T1000 (cell line): ENCODE data around the gene MUC5B.

Experiments used
- DNase-seq: peaks from one replicate; lab custom pipeline; 2025; ENCODE audit warnings: mixed read lengths; lab: John Stamatoyannopoulos, UW

MUC5B gene

DNA sequence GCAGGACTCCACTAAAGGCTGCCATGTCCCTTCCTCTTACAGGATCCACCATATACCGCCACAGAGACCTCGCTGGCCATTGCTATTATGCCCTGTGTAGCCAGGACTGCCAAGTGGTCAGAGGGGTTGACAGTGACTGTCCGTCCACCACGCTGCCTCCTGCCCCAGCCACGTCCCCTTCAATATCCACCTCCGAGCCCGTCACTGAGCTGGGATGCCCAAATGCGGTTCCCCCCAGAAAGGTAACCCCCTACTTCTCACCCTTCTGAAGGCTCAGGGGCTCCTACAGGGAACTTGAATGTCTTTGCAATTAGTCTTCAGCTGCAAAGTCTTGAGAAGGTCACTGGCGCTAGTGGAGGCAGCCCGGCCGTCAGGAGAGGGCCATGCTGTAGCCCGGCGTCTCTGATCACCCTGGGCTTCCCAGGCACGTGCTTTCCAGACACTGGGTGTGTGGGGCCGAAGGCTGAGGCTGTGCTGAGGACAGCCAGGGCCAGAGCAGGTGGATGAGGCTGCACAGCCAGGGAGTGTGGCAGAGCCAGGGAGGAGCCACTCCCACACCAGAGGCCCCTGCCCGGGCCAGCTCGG is 30.0 kb upstream of the MUC5B start:
- no peak for DNase-seq

DNA sequence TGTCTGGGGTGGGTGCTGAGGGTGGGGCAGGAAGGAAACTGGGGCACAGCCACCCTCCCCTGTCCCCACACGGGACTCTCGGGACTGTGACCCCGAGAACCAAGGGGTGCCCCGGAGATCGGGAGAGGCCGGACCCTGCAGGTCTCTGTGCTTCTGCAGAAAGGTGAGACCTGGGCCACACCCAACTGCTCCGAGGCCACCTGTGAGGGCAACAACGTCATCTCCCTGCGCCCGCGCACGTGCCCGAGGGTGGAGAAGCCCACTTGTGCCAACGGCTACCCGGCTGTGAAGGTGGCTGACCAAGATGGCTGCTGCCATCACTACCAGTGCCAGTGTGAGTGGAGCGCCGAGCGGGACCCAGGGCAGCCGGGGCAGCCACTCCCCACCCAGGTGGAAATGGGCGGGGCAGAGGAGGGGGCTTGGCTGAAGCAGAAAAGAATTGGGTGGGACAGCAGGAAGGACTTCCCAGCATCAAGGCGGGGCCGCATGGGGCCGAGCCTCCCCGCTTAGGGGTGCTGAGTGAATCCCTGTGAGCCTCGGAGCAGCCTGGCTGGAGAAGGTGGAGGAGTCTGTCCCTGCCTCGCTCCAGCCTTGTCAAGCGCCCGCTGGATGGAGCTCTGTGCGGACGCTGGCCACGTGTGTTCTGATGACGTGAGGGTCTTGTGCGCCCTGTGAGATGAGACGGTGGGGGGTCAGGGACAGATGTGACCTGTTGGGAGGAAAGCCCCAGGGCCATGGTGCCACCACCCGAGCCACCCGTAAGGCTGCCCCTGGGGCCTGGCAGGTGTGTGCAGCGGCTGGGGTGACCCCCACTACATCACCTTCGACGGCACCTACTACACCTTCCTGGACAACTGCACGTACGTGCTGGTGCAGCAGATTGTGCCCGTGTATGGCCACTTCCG is 29.3 kb upstream of the MUC5B start:
- no peak for DNase-seq

DNA sequence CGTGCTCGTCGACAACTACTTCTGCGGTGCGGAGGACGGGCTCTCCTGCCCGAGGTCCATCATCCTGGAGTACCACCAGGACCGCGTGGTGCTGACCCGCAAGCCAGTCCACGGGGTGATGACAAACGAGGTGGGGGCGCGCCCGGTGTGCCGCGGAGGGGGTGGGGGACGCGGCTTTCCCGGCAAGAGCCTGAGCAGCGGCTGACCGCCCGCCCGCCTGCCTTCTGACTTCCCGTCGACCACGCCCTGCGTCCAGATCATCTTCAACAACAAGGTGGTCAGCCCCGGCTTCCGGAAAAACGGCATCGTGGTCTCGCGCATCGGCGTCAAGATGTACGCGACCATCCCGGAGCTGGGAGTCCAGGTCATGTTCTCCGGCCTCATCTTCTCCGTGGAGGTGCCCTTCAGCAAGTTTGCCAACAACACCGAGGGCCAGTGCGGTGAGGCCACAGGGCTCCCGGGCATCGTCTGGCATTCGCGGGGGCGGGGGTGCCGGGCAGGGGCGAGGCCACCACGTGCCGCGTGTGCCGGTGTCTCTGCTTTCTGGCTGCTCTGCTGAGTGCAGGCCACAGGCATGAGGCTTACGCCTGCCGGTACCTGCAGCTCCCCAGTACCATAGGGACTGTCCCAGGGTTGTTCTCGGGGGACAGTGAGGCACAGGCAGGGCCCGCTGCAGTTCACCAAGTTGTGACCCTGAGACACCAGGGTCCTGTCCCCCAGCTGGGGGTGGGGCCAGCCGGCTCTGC is 28.5 kb upstream of the MUC5B start:
- no peak for DNase-seq

DNA sequence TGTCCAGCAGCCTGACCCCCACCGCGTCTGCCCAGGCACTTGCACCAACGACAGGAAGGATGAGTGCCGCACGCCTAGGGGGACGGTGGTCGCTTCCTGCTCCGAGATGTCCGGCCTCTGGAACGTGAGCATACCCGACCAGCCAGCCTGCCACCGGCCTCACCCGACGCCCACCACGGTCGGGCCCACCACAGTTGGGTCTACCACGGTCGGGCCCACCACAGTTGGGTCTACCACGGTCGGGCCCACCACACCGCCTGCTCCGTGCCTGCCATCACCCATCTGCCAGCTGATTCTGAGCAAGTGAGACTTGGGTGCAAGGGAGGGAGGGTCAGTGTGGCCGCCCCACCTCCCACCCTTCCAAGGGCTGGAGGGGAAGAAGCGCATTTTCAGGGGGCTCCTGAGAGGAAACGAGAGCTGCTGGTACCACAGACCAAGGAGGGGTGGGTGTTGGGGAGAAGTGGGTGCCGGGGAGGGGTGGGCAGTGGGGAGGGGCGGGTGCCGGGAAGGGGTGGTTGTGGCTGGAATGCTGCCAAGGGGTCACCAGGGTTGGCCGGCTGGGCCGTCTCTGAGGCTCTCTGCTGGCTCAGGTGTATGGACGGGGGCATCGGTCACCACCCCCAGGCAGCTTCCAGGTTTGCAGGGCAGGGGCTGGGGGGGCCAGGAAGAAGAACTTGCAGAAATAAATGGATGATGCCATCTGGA is 27.7 kb upstream of the MUC5B start:
- no peak for DNase-seq

DNA sequence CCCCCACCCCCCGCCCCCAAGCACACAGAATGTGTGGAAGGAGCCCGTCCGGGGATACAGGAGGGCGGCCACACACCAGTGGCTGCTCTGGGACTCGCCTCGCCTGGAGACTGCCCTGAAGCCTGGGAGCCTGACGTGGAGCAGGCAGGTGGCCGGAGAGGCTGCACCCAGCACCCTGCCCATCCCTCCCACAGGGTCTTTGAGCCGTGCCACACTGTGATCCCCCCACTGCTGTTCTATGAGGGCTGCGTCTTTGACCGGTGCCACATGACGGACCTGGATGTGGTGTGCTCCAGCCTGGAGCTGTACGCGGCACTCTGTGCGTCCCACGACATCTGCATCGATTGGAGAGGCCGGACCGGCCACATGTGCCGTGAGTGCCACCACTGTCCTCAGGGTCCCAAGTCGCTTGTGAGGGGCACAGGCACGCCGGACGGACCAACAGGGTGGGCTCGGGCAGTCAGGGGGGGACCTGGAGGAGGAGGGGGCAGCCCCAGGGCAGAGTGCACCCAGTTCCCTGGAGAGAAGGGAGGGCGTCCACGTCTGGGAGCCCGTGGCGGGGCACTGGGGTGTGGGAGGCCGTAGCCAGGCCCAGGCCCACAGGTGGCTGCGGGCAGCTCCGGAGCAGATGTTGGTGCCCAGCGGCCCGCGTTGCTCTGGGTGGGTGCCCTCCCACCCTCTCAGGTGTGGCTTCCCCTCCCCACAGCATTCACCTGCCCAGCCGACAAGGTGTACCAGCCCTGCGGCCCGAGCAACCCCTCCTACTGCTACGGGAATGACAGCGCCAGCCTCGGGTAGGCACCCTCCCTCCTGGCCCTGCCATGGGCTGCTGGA is 27.0 kb upstream of the MUC5B start:
- no peak for DNase-seq

DNA sequence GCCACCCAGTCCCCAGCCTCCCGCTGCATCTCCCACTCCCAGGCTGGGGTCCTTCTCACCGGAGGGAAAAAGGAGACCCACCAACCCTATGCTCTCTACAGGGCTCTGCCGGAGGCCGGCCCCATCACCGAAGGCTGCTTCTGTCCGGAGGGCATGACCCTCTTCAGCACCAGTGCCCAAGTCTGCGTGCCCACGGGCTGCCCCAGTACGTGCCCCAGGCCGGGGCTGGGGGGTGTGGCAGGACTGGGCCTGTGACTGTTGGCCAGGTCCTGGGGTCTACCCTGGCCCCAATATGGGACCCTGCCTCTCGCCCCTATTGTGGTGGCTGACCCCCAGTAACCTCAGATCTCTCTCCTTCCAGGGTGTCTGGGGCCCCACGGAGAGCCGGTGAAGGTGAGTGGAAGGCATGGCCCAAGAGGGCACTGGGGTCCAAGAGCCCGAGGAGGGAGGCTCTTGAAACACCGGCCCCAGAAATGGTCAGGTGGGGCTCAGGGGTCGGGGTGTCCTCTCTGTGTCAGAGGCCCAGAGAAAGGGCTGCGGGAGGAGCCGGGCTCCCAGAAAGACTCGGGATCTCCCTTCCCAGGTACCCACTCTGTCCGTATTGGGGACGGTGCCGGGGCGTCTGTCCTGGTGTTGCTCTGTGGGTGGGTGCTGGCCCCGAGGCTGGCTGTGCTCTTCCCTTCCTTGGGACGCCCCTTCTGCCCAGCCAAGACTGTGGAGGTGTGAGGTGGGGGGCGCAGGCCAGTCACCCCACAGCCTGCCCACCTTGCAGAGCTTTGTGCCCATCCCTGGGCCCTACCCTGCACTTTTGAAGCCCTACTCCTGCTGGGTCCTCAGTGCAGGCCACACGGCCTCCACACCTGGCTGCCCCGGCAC is 26.1 kb upstream of the MUC5B start:
- no peak for DNase-seq

DNA sequence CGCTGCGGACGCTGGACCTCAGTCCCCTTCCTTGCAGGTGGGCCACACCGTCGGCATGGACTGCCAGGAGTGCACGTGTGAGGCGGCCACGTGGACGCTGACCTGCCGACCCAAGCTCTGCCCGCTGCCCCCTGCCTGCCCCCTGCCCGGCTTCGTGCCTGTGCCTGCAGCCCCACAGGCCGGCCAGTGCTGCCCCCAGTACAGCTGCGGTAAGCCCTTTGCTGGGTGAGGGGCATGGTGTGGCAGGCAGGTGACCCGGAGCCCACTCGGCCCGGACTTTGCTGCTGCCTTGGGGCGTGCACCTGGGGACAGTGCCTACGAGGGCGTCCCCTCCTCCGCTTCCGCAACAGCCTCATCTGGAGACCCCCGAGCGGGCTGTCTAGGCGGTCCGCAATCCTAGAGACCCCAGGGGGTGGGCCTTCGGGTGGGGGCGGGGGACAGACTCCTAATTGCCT is 25.4 kb upstream of the MUC5B start:
- no peak for DNase-seq

DNA sequence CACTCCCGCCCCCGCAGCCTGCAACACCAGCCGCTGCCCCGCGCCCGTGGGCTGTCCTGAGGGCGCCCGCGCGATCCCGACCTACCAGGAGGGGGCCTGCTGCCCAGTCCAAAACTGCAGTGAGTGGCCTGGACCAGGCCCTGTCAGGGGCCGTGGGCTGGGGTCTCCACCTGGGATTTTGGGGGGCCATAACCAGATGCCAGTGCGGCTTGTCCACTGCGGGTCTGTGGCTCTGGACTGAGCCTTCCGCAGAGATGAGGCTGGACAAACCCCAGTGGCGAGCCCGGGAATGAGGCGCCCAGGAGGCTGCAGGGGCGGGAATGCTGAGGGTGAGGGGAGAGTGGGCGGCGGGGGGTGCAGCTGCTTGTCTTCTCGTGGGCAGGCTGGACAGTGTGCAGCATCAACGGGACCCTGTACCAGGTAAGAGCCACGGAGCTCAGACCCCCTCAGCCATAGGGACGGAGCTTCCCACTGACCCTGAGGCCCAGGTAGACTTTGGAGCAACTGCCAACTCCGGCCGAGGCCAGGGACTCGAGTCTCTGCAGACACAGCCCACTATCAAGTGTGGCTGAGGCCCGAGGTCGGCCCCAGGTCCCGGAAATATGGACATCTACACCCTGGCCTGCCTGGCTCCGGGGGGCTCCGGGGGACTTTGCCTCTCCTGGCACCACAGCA is 24.8 kb upstream of the MUC5B start:
- DNase-seq: no peak

DNA sequence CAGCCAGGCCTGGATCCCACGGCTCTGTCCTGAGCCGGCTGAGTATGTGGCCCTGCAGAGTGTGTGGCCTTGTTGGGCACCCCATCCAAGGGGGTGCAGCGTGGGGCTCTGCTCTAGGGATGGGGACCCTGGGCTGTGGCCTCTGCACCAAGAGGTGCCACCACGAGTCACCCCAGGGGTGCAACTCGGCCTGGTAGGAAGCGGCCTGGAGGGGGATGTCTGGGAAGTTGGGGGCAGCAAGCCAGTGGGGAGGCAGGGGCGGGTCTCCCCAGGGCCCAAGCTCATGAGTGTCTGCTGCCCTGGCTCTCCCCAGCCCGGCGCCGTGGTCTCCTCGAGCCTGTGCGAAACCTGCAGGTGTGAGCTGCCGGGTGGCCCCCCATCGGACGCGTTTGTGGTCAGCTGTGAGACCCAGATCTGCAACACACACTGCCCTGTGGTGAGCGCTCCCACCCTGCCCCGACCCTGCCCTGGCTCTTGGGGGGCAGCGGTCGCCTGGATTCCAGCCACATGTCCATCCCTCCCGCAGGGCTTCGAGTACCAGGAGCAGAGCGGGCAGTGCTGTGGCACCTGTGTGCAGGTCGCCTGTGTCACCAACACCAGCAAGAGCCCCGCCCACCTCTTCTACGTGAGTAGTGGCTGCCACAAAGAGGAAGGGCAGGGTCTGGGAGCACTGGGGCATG is 24.2 kb upstream of the MUC5B start:
- DNase-seq: no peak

DNA sequence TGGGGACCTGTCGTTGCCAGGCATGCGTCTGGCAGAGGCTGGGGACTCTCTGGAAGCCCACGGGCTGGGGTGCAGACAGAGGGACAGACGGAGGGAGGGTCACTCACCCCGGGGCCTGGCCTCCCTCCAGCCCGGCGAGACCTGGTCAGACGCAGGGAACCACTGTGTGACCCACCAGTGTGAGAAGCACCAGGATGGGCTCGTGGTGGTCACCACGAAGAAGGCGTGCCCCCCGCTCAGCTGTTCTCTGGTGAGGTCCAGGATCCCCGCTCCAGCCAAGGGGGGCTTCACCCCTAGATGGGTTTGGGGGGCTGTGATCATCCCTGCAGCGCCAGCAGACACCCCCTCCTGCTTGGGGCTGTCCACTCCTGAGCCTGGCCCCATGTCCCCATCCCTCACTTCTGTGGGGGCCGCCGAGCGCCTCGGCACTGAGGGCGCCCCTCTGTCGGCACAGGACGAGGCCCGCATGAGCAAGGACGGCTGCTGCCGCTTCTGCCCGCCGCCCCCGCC is 23.6 kb upstream of the MUC5B start:
- DNase-seq: no peak

DNA sequence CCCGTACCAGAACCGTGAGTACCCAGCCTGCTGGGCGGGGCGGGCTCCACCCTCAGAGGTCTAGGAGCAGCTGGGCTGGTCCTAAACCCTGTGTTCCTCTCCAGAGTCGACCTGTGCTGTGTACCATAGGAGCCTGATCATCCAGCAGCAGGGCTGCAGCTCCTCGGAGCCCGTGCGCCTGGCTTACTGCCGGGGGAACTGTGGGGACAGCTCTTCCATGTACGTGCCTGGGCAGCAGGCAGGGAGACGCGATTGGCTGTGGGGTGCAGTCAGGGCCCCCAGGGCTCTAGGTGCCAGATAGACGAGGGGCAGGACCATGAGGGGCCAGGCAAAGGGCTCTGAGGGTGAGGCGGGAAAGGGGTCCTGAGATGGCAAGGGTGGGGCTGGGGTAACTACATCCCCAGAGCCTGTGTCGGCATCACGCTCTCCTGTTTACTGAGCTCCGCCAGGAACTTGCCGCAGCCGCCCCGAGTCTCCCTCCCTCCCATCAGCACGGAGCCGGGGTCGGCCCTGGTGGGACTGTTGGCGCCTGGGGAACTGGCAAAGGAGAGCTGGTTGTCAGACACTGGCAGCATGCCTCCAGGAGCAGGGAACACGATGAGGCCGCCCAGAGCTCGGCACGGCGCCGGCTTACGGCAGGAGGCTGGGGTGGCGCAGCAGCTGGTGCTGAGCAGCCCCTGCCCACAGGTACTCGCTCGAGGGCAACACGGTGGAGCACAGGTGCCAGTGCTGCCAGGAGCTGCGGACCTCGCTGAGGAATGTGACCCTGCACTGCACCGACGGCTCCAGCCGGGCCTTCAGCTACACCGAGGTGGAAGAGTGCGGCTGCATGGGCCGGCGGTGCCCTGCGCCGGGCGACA is 22.9 kb upstream of the MUC5B start:
- DNase-seq: no peak

DNA sequence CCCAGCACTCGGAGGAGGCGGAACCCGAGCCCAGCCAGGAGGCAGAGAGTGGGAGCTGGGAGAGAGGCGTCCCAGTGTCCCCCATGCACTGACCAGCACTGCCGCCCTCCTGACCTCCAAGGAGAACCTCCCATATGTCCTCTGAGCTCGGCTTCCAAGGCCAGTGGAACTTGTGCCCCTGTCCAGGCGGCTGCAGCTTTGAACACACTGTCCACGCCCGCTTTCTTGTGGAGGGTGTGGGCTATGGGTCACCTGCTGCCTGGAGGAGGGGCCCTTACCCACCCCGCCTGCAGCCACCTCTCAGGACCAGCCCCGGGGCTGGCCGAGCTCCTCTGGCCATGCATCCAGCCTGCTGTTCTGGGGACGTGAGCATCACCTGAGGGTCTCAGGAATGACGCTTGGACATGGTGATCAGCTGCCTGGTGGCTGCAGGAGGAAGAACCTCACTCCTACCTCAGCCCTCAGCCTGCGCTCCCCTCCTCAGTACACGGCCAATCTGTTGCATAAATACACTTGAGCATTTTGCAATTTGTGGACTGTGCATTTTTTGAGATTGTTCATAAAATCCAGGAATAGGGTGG is 22.2 kb upstream of the MUC5B start:
- no peak for DNase-seq

DNA sequence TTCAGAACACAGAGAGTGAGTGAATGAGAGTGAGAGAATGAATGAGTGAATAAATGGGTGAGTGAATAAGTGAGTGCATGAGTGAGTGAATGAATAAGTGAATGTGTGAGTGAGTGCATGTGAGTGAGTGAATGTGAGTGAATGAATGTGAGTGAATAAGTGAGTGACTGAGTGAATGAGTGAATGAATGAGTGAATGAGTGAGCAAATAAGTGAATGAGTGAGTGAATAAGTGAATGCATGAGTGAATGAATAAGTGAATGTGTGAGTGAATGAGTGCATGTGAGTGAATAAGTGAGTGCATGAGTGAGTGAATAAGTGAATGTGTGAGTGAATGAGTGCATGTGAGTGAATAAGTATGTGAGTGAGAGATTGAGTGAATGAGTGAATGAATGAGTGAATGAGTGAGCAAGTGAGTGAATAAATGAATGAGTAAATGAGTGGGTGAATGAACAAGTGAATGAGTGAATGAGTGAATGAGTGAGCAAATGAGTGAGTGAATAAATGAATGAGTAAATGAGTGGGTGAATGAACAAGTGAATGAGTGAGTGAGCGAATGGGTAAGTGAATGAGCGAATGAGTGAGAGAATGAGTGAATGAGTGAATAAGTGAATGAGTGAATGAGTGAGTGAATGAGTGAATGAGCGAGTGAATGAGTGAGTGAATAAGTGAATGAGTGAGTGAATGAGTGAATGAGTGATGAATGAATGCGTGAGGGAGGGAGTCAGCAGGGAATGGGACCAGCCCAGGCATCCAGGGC is 21.3 kb upstream of the MUC5B start:
- DNase-seq: no peak

DNA sequence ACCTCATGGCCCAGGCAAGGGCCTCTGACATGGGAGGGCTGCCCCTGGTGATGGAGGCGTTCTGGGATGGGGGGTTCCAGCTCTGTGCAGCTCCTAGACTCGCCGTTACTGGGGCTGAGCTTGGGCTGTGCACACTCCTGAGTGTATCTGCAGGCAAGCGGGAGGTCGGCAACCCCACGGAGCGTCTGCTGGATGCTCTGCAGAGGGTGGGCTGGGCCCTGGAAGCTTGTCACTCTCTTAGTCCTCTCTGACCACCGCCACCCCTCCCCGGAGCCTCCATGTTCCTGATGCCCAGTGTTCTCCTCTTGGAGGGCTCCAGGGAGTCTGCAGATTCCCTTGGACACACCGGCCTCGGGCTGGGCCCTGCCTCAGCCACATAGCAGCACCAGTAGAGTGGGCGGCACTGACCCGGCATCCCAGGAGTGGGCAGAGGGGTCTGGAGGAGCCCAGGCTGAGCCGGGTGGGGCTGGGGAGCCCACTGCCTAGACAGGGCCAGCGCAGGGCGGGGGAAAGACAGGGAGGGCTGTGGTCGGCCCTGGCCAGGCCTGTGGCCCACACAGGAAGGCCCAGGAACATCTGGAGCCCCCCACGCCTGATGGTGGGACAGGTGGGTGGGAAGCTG is 20.6 kb upstream of the MUC5B start:
- DNase-seq: no peak

DNA sequence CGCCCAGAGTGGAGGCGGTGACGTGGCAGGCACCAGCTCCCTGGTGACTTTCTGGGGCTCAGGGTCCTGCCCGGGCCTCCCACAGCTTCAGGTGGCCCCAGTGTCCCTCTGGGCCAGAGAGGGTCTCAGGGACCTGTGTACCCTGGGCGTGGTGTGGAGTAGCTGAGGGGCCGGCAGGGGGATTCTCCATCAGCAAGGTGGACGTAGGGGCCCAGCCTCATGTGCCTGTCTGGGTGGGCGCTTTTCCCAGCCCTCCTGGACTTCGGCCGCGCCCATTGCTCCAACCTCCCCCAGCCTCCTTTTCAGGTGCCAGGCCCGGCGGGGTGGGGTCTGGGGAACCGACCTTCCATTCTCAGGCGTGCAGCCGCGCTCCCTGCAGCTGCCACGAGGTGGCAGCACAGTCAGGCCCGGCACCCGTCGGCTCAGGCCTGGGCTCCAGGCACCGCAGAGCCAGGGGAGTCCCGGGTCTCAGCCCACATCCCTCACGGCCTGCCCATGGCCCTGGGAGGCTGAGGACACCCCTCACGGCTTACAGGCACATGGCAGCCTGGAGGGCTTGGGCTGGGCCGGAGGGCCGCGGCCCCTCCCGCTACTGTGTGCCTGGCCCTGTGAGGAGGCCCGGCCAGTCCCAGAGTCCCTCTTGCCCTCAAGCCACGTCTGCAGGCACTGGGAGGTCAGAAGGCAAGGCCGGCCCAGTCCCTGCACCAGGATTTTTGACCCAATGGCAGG is 19.9 kb upstream of the MUC5B start:
- no peak for DNase-seq
